Trophoblast cell (in vitro differentiated cells and primary cell): Measurements from ENCODE around the gene FRMD4A.

ENCODE experiments used
- DNase-seq, 2 donors: peaks; one replicate each; pipeline ENCODE4 v3.0.0-alpha.2; 2016
- H2AFZ ChIP-seq: 2 replicates; pipeline ENCODE4 v1.6.1; 2013; ENCODE audit warnings: low read length, moderate library complexity, mild to moderate bottlenecking; ENCODE audit not compliant: insufficient read depth, poor library complexity
- H2AK5ac ChIP-seq: 2 replicates; pipeline ENCODE4 v1.6.1; 2013; ENCODE audit warnings: mild to moderate bottlenecking, low read length
- H2BK120ac ChIP-seq: 2 replicates; pipeline ENCODE4 v1.6.1; 2013; ENCODE audit warnings: low read length, mild to moderate bottlenecking, moderate library complexity; ENCODE audit not compliant: insufficient read depth, poor library complexity
- H2BK12ac ChIP-seq: 2 replicates; pipeline ENCODE4 v1.6.1; 2013; ENCODE audit warnings: mild to moderate bottlenecking, low read length, moderate library complexity
- H2BK5ac ChIP-seq: 2 replicates; pipeline ENCODE4 v1.6.1; 2013; ENCODE audit warnings: low read length, low read depth, moderate library complexity, mild to moderate bottlenecking; ENCODE audit not compliant: poor library complexity
- H3K14ac ChIP-seq: 2 replicates; pipeline ENCODE4 v1.6.1; 2013; ENCODE audit warnings: mild to moderate bottlenecking, low read length
- H3K18ac ChIP-seq: 2 replicates; pipeline ENCODE4 v1.6.1; 2013; ENCODE audit warnings: mild to moderate bottlenecking, low read length
- H3K23ac ChIP-seq: 2 replicates; pipeline ENCODE4 v1.6.1; 2013; ENCODE audit warnings: low read length
- H3K27ac ChIP-seq: 2 replicates; pipeline ENCODE4 v1.5.1; 2013; ENCODE audit warnings: low read depth, mild to moderate bottlenecking, inconsistent platforms, low read length, moderate library complexity
- H3K27me3 ChIP-seq: 2 replicates; pipeline ENCODE4 v1.6.1; 2013; ENCODE audit warnings: inconsistent platforms, mild to moderate bottlenecking, low read length, moderate library complexity; ENCODE audit not compliant: insufficient read depth
- H3K36me3 ChIP-seq, 2 experiments: 1 replicate in 1 of 2; 2 replicates in 1 of 2; pipeline ENCODE4 v1.6.1; 2013; ENCODE audit warnings: low read length in 2 of 2, mild to moderate bottlenecking in 2 of 2, moderate library complexity in 1 of 2; ENCODE audit not compliant: insufficient read depth in 2 of 2, control insufficient read depth in 1 of 2
- H3K4ac ChIP-seq: 2 replicates; pipeline ENCODE4 v1.6.1; 2013; ENCODE audit warnings: low read depth, mild to moderate bottlenecking, low read length, moderate library complexity
- H3K4me1 ChIP-seq, 2 experiments: 1 replicate in 1 of 2; 2 replicates in 1 of 2; pipeline ENCODE4 v1.6.1; 2013; ENCODE audit warnings: low read length in 2 of 2, mild to moderate bottlenecking in 2 of 2, moderate library complexity in 1 of 2; ENCODE audit not compliant: insufficient read depth in 2 of 2, control insufficient read depth in 1 of 2
- H3K4me2 ChIP-seq: 2 replicates; pipeline ENCODE4 v1.6.1; 2013; ENCODE audit warnings: inconsistent platforms, mild to moderate bottlenecking, low read length, moderate library complexity
- H3K4me3 ChIP-seq: 2 replicates; pipeline ENCODE4 v1.5.1; 2013; ENCODE audit warnings: mild to moderate bottlenecking, low read depth, low read length, inconsistent platforms
- H3K79me1 ChIP-seq: one replicate; pipeline ENCODE4 v1.6.1; 2013; ENCODE audit warnings: low read length
- H3K79me2 ChIP-seq: 2 replicates; pipeline ENCODE4 v1.6.1; 2013; ENCODE audit warnings: low read length, mild to moderate bottlenecking; ENCODE audit not compliant: control insufficient read depth, insufficient read depth, poor library complexity
- H3K9ac ChIP-seq: 2 replicates; pipeline ENCODE4 v1.6.1; 2013; ENCODE audit warnings: mild to moderate bottlenecking, low read length
- H3K9me3 ChIP-seq: 2 replicates; pipeline ENCODE4 v1.6.1; 2013; ENCODE audit warnings: low read depth, mild to moderate bottlenecking, control low read depth, inconsistent platforms, low read length; ENCODE audit not compliant: insufficient read depth
- H4K12ac ChIP-seq: 2 replicates; pipeline ENCODE4 v1.6.1; 2013; ENCODE audit warnings: low read depth, mild to moderate bottlenecking, low read length, moderate library complexity
- H4K8ac ChIP-seq: 2 replicates; pipeline ENCODE4 v1.6.1; 2013; ENCODE audit warnings: low read depth, mild to moderate bottlenecking, low read length, moderate library complexity
- H4K91ac ChIP-seq: one replicate; pipeline ENCODE4 v1.6.1; 2013; ENCODE audit warnings: low read depth, mild to moderate bottlenecking, low read length, moderate library complexity
- WGBS: extraction: QIAGEN DNeasy Blood & Tissue Kit; methylation state at CpG from one replicate; pipeline ENCODE4 v1.1.7; 2013; ENCODE audit warnings: missing lambda C conversion rate; ENCODE audit not compliant: insufficient read length, insufficient coverage; ENCODE audit errors: extremely low coverage; 5-methylcytosine and 5-hydroxymethylcytosine counted together

Gene FRMD4A

DNA sequence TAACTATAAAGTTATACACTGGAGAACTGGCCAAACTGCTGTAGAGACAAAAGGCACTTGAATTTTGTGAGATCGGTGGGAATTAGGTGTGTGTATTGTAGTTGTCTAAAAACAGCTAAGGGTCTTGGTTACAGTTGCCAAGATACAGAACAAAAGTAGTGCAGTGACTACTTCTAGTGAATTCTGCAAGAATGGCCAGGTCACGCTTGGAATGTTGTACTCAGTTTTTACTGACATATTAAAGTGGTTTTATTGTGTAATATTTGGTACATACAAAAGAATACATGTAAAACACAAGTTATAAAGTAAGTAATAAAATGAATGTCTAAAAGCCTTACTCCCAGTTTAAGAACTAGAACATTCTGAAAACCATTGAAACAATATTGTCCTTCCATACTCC, 701.6 kb downstream of the FRMD4A start:
- peak; percentile 66 to 92 for DNase-seq
- peaks cover 5 to 7% of the 10 kb centered on the region in 2 experiments for H3K36me3 ChIP-seq
- no peak overlapping the region for H2BK120ac ChIP-seq

DNA sequence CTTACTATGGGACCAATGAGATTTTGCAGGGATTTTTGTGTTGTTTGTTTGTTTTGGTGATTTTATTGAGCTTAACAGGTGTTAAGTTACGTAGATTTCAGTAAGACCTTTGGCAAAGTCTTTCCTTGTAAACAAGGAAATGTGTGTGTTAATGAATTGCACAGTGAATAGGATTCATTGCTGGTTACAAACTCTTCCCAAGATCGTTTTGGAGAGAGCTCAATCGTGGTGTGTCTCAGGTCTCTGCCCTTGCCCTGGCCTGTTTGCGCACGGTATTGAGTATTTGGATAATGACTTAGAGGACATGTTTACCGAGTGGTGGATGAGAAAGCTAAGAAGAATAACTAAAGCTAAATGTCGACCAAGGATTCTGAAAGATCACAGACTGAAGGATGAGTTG, 702.1 kb downstream of the FRMD4A start:
- Histone ChIP-seq H3K14ac (no peak overlapping the region), H3K9me3 (no peaks in the 10 kb centered on the region), H3K27me3 (no peaks in the 10 kb centered on the region), H3K79me2 (no peaks in the 10 kb centered on the region), H3K4me1 (no peaks in the 10 kb centered on the region), H3K4me3 (no peak overlapping the region), H3K4me2 (no peak overlapping the region), H2BK12ac (no peak overlapping the region), H2AFZ (no peak overlapping the region), H2AK5ac (no peak overlapping the region), H3K79me1 (no peaks in the 10 kb centered on the region), H3K4ac (no peak overlapping the region), H4K91ac (no peak overlapping the region), H3K27ac (no peak overlapping the region), H3K9ac (no peak overlapping the region), H2BK5ac (no peak overlapping the region), H4K8ac (no peak overlapping the region), H4K12ac (no peak overlapping the region), H3K18ac (no peak overlapping the region), H3K23ac (no peak overlapping the region), H2BK120ac (no peak overlapping the region), H3K36me3 (peaks cover 5 to 7% of the 10 kb centered on the region in 2 experiments)
- DNase-seq = peak in 1 of 2 donors; percentile 49
- WGBS = 100% methylated on average over 1 of the region's 7 CpGs

More for the DNA sequence above, 701.6 kb downstream of the FRMD4A start:
- no peak overlapping the region for H3K23ac ChIP-seq
- no peak overlapping the region for H3K4me2 ChIP-seq
- no peak overlapping the region for H2BK12ac ChIP-seq
- no peaks in the 10 kb centered on the region for H3K79me2 ChIP-seq
- no peak overlapping the region for H3K4me3 ChIP-seq
- WGBS = no CpG with 5 or more reads among the region's 2 CpGs
- no peak overlapping the region for H4K91ac ChIP-seq
- H3K4ac ChIP-seq = no peak overlapping the region
- H3K4me1 ChIP-seq = no peaks in the 10 kb centered on the region
- H3K27ac ChIP-seq = no peak overlapping the region
- no peak overlapping the region for H2AK5ac ChIP-seq
- H3K79me1 ChIP-seq = no peaks in the 10 kb centered on the region
- no peak overlapping the region for H3K18ac ChIP-seq
- H4K12ac ChIP-seq = no peak overlapping the region
- H3K14ac ChIP-seq = no peak overlapping the region
- no peaks in the 10 kb centered on the region for H3K27me3 ChIP-seq
- H4K8ac ChIP-seq = no peak overlapping the region
- H2AFZ ChIP-seq = no peak overlapping the region
- no peaks in the 10 kb centered on the region for H3K9me3 ChIP-seq
- no peak overlapping the region for H2BK5ac ChIP-seq
- H3K9ac ChIP-seq = no peak overlapping the region

GRCh38 chr10:13627459-13628310, 703.0 kb downstream of the FRMD4A start:
- Histone ChIP-seq H3K9me3 (no peaks in the 10 kb centered on the region), H3K18ac (no peak overlapping the region), H3K4ac (no peak overlapping the region), H2AFZ (no peak overlapping the region), H3K79me1 (no peaks in the 10 kb centered on the region), H2AK5ac (no peak overlapping the region), H3K36me3 (peaks cover 5% of the 10 kb centered on the region in 2 experiments), H4K8ac (no peak overlapping the region), H3K9ac (no peak overlapping the region), H2BK12ac (no peak overlapping the region), H3K23ac (no peak overlapping the region), H2BK120ac (no peak overlapping the region), H3K27me3 (no peaks in the 10 kb centered on the region), H3K4me3 (no peak overlapping the region), H3K4me1 (peaks cover 0 to 1% of the 10 kb centered on the region in 2 experiments), H4K91ac (no peak overlapping the region), H3K27ac (no peak overlapping the region), H3K4me2 (no peak overlapping the region), H4K12ac (no peak overlapping the region), H3K14ac (no peak overlapping the region), H2BK5ac (no peak overlapping the region), H3K79me2 (no peaks in the 10 kb centered on the region)
- peak; percentile 84 to 92 for DNase-seq
- no CpG with 5 or more reads among the region's 7 CpGs for WGBS

- no peak overlapping the region for H2BK120ac ChIP-seq
- H3K4ac ChIP-seq = no peak overlapping the region
- H3K4me3 ChIP-seq = no peak overlapping the region
- no peak overlapping the region for H2BK5ac ChIP-seq
- H3K79me1 ChIP-seq = peaks cover 2% of the 10 kb centered on the region
- no peak overlapping the region for H2BK12ac ChIP-seq
- no peak overlapping the region for H2AFZ ChIP-seq
- H3K36me3 ChIP-seq = peaks cover 2 to 5% of the 10 kb centered on the region in 2 experiments
- H3K27ac ChIP-seq = no peak overlapping the region
- H3K4me1 ChIP-seq = peaks cover 0 to 2% of the 10 kb centered on the region in 2 experiments
- H3K14ac ChIP-seq = no peak overlapping the region
- no CpG with 5 or more reads among the region's 1 CpG for WGBS
- no peak overlapping the region for H4K12ac ChIP-seq
- DNase-seq = peak; percentile 68 to 79
- H3K23ac ChIP-seq = no peak overlapping the region
- H3K18ac ChIP-seq = no peak overlapping the region
- H3K9me3 ChIP-seq = no peaks in the 10 kb centered on the region
- H2AK5ac ChIP-seq = no peak overlapping the region
- H3K27me3 ChIP-seq = no peaks in the 10 kb centered on the region
- no peaks in the 10 kb centered on the region for H3K79me2 ChIP-seq
- H4K8ac ChIP-seq = no peak overlapping the region
- no peak overlapping the region for H3K9ac ChIP-seq
- H4K91ac ChIP-seq = no peak overlapping the region
- no peak overlapping the region for H3K4me2 ChIP-seq
Measured at GRCh38 chr10:13624630-13625029, 706.1 kb downstream of the FRMD4A start.
